ENCODE data around the gene CNOT6L. TPM values are rescaled to one million over a fixed set of nuclear protein-coding genes. Genes with fewer than 3 reads are reported as not detected.

CNOT6L gene
- total and polyA plus RNA-seq, 2 of the 13 experiments (the other 11 are each of a cell fraction or from before 2014, with no cell fraction given) = 7.9 to 13.5 TPM

DNA sequence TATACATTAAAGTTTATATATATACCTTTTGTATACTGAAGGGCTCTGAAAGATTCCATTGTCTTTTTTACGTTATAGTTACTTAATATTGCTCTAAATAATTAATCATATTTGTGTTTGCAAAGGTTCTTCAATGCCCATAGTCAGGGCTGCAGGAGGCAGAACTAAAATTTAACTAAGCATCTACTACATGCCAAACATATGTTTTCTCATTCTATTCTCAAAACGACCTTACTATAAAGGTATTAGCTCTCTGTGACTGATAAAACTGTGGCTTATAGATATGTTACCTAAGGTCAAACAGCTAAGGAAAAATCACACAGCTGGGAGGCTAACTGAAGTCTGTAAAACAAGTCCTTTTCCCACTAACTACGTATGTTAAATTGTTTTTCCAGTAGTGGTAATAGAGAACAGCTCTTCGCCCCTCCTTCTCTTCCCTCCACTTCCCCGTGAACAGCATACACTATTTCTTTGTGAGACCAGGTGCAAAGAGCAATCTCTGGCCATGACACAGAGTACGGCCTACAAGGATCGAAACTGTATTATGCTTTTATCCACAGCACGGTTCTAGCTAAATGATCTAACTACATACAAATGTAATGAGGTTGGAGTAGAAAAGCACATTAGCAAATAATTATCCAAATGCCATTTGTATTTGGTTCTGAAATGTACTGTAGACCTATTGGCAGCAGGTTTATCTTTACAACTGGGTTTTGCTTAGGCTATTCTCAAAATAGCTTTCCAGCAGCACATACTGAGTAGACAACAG lies 1.7 kb downstream of the CNOT6L start (continued):
- TF ChIP-seq NR2F6 (IDR thresholded peaks at IDR 0.05) (no peak; the same call in 1 of the 2 replicates), NR2F6 (CRISPR knock-in tag; IDR thresholded peaks at IDR 0.05) (no peak), HNF4A (CRISPR knock-in tag; IDR thresholded peaks at IDR 0.05) (peak; percentile 82), ZNF598 (CRISPR knock-in tag; IDR thresholded peaks at IDR 0.05; ENCODE audit: borderline replicate concordance) (no peak), ZNF331 (CRISPR knock-in tag; IDR thresholded peaks at IDR 0.05) (0 out of 2 replicates have a peak, but pooled peaks have one; percentile 13), ATF4 (CRISPR knock-in tag; IDR thresholded peaks at IDR 0.05) (0 out of 4 replicates have a peak, but pooled peaks of 1 of the 2 experiments have one; percentile 32)
- TF ChIP-seq, protein P1, sequence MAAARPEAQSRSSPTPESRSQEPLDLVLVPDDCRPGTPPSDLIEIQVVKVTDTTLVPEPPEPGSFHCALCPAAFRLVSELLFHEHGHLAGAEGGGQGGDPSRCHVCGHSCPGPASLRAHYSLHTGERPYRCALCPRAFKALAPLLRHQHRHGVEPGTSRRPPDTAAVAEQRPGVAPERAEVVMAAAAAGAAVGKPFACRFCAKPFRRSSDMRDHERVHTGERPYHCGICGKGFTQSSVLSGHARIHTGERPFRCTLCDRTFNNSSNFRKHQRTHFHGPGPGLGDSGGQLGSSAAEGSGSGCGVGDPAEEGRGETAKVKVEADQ (CRISPR knock-in tag; IDR thresholded peaks at IDR 0.05; ENCODE audit: borderline replicate concordance) = 0 out of 2 replicates have a peak, but pooled peaks have one; percentile 25

- Histone ChIP-seq H3K79me2 (ENCODE audit: insufficient read depth, low read length) (peaks cover 73% of the 10 kb centered on the region), H3K27ac (ENCODE audit: extremely low read length, insufficient read depth, low read length) (no peak overlapping the region), H3K4me2 (ENCODE audit: low read depth, low read length) (peak overlapping the region; percentile 50), H3K9me3 (ENCODE audit: low read length) (no peaks in the 10 kb centered on the region), H2AFZ (ENCODE audit: low read length) (no peak overlapping the region), H3K36me3 (replicated peaks in 1 of 2; ENCODE audit: control insufficient read depth in 1 of 2, insufficient read depth in 2 of 2, low read length in 2 of 2) (no peaks in the 10 kb centered on the region), H3K4me3 (replicated peaks in 1 of 3; ENCODE audit: insufficient read depth in 1 of 3, low read depth in 2 of 3, low read length in 3 of 3) (no peak overlapping the region; a peak in 1 of 6 replicates), H3K4me1 (ENCODE audit: insufficient read depth, low read length) (peaks cover 33% of the 10 kb centered on the region), H3K9ac (ENCODE audit: insufficient read depth, low read depth, low read length) (0 out of 2 replicates have a peak overlapping the region, but pooled peaks have one; percentile 11), H4K20me1 (ENCODE audit: insufficient read depth, low read length) (no peaks in the 10 kb centered on the region; the same call in 1 of the 2 replicates), H3K27me3 (ENCODE audit: control insufficient read depth in 1 of 2, insufficient read depth in 2 of 2, low read length in 2 of 2) (no peaks in the 10 kb centered on the region; a peak in 1 of 5 replicates)
- in situ Hi-C loops (cut with HindIII; ENCODE audit: extremely low pct_ligation_motif_present, low pct_unique_long_range_greater_than_20kb) = loop anchor here (5.0 kb wide), 1 partner anchor 46 kb away; the partner anchor contains the start of gene MRPL1
- POLR2A ChIA-PET = interaction anchor here (2.8 kb wide), 1 partner anchor 46 kb away, joined by 44 read pairs; the partner anchor contains the start of gene MRPL1
- FAIRE-seq (no peak), ATAC-seq (no peak), DNase-seq (ENCODE audit: low spot score) (no peak)
- CTCF ChIA-PET (ENCODE audit: low intra/inter-chr PET ratio, low total read pairs) = no interaction called here
- intact Hi-C loops (cut with micrococcal nuclease; ENCODE audit: unreplicated experiment) = loop anchor here (5.0 kb wide), 1 partner anchor 66 kb away; no protein-coding TSS in a partner anchor
- WGBS (ENCODE audit: low lambda C conversion rate) = 63% methylated on average over 2 of the region's 2 CpGs
- no TSS peak for BruUV-seq (replicated peaks)
- TF ChIP-seq ZNF614 (CRISPR knock-in tag; IDR thresholded peaks at IDR 0.05; ENCODE audit: borderline replicate concordance) = no peak
- no peak for TF ChIP-seq ZFP41 (CRISPR knock-in tag; IDR thresholded peaks at IDR 0.05; ENCODE audit: borderline replicate concordance)
- no peak for TF ChIP-seq KDM5A (IDR thresholded peaks at IDR 0.05; ENCODE audit: borderline replicate concordance, low read length)
- TF ChIP-seq ZNF280D (CRISPR knock-in tag; IDR thresholded peaks at IDR 0.05) = no peak
- TF ChIP-seq NFIB (CRISPR knock-in tag; IDR thresholded peaks at IDR 0.05; ENCODE audit: borderline replicate concordance) = no peak
- no peak for TF ChIP-seq MED8 (CRISPR knock-in tag; IDR thresholded peaks at IDR 0.05; ENCODE audit: insufficient replicate concordance)
- TF ChIP-seq ZNF562 (CRISPR knock-in tag; IDR thresholded peaks at IDR 0.05; ENCODE audit: borderline replicate concordance) = no peak
- TF ChIP-seq, protein P2, sequence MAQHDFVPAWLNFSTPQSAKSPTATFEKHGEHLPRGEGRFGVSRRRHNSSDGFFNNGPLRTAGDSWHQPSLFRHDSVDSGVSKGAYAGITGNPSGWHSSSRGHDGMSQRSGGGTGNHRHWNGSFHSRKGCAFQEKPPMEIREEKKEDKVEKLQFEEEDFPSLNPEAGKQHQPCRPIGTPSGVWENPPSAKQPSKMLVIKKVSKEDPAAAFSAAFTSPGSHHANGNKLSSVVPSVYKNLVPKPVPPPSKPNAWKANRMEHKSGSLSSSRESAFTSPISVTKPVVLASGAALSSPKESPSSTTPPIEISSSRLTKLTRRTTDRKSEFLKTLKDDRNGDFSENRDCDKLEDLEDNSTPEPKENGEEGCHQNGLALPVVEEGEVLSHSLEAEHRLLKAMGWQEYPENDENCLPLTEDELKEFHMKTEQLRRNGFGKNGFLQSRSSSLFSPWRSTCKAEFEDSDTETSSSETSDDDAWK (CRISPR knock-in tag; IDR thresholded peaks at IDR 0.05) = no peak
Measured at GRCh38 chr4:77816546-77816945, 2.6 kb downstream of the CNOT6L start.
